HepG2 (cell line): ENCODE measurements around the gene ANO2. TPM values are rescaled to one million over a fixed set of nuclear protein-coding genes. Genes with fewer than 3 reads are reported as not detected.
A peak's percentile ranks its signal among the peaks of the same experiment; 100 is the strongest.

Source experiments
- FOXC1 ChIP-seq: sonication (generic); formaldehyde crosslinking; IDR thresholded peaks from 2 replicates; pipeline ENCODE4 v1.8.0; 2022; ENCODE audit warnings: mild to moderate bottlenecking, missing genetic modification reagents, borderline replicate concordance
- HBP1 ChIP-seq: IDR thresholded peaks from 2 replicates; pipeline ENCODE4 v1.6.1; 2016; ENCODE audit warnings: low read depth, control low read depth
- HHEX ChIP-seq: IDR thresholded peaks from 2 replicates; pipeline ENCODE4 v1.6.1; 2016; ENCODE audit warnings: control low read depth
- KLF9 ChIP-seq: IDR thresholded peaks from 2 replicates; pipeline ENCODE4 v1.6.1; 2016; ENCODE audit warnings: low read depth
- KMT2A ChIP-seq: sonication (generic); formaldehyde crosslinking; IDR thresholded peaks from 2 replicates; pipeline ENCODE4 v1.4.0; 2020; ENCODE audit warnings: missing genetic modification reagents
- NFKB2 ChIP-seq: sonication (generic); formaldehyde crosslinking; IDR thresholded peaks from 2 replicates; pipeline ENCODE4 v1.4.0; 2020; ENCODE audit warnings: missing genetic modification reagents, borderline replicate concordance
- RAD21 ChIP-seq: fragments of 450-650 bp; formaldehyde crosslinking; IDR thresholded peaks from 2 replicates; pipeline ENCODE4 v1.5.0; 2020; ENCODE audit warnings: mild to moderate bottlenecking
- REL ChIP-seq: sonication (generic); formaldehyde crosslinking; conservative IDR thresholded peaks from 2 replicates; pipeline ENCODE4 v1.8.0; 2022; ENCODE audit warnings: mild to moderate bottlenecking, missing genetic modification reagents, moderate library complexity
- SAP130 ChIP-seq: IDR thresholded peaks from 2 replicates; pipeline ENCODE4 v1.6.1; 2016; ENCODE audit warnings: low read depth
- SIX4 ChIP-seq: sonication (generic); formaldehyde crosslinking; IDR thresholded peaks from 2 replicates; pipeline ENCODE4 v1.4.0; 2020; ENCODE audit warnings: missing genetic modification reagents
- TAF1 ChIP-seq: sonication (generic); formaldehyde crosslinking; IDR thresholded peaks from 2 replicates; pipeline ENCODE4 v1.4.0; 2020; ENCODE audit warnings: missing genetic modification reagents
- TGIF2 ChIP-seq: IDR thresholded peaks from 2 replicates; pipeline ENCODE4 v1.6.1; 2016; ENCODE audit warnings: control low read depth, missing compliant biosample characterization
- ZFY ChIP-seq: sonication (generic); formaldehyde crosslinking; IDR thresholded peaks from 2 replicates; pipeline ENCODE4 v1.4.0; 2020; ENCODE audit warnings: missing genetic modification reagents
- ZNF253 ChIP-seq: sonication (generic); formaldehyde crosslinking; IDR thresholded peaks from 2 replicates; pipeline ENCODE4 v1.8.0; 2022; ENCODE audit warnings: mild to moderate bottlenecking, missing genetic modification reagents, borderline replicate concordance
- ZNF274 ChIP-seq: sonication (generic); formaldehyde crosslinking; IDR thresholded peaks from 2 replicates; pipeline ENCODE4 v1.5.1; 2020; ENCODE audit warnings: mild to moderate bottlenecking, missing genetic modification reagents
- ZNF333 ChIP-seq: sonication (generic); formaldehyde crosslinking; IDR thresholded peaks from 2 replicates; pipeline ENCODE4 v1.4.0; 2020; ENCODE audit warnings: mild to moderate bottlenecking, missing genetic modification reagents, borderline replicate concordance
- ZNF432 ChIP-seq: sonication (generic); formaldehyde crosslinking; IDR thresholded peaks from 2 replicates; pipeline ENCODE4 v1.5.0; 2020; ENCODE audit warnings: missing genetic modification reagents, mild to moderate bottlenecking, borderline replicate concordance
- polyA plus RNA-seq, 8 experiments: library from polyadenylated mRNA; depleted of rRNA in 3 of 8; stranded (reverse) in 7 of 8; unstranded in 1 of 8; fragments of >200 nt; fragmentation: Illumina TruSeq in 4 of 8; extraction: Trizol in 4 of 8; gene quantifications; 2 replicates each; pipeline versions ENCODE4 v1.2.1 to v1.2.3, GENCODE V29; 2011 to 2016; ENCODE audit warnings: low read depth in 4 of 8, missing spikeins in 1 of 8, mixed read lengths in 1 of 8; ENCODE audit not compliant: insufficient read depth in 1 of 8
- total RNA-seq, 5 experiments: library from RNA; depleted of rRNA; stranded (reverse); fragments of >200 nt; fragmentation: Illumina TruSeq; extraction: Trizol; gene quantifications; 2 replicates each; pipeline ENCODE4 v1.2.3, GENCODE V29; 2016; ENCODE audit warnings: low read depth in 1 of 5

Gene ANO2
- total and polyA plus RNA-seq, 2 of the 13 experiments (the other 11 are each of a cell fraction or from before 2014, with no cell fraction given) = 0.18 TPM; not detected in 1

DNA sequence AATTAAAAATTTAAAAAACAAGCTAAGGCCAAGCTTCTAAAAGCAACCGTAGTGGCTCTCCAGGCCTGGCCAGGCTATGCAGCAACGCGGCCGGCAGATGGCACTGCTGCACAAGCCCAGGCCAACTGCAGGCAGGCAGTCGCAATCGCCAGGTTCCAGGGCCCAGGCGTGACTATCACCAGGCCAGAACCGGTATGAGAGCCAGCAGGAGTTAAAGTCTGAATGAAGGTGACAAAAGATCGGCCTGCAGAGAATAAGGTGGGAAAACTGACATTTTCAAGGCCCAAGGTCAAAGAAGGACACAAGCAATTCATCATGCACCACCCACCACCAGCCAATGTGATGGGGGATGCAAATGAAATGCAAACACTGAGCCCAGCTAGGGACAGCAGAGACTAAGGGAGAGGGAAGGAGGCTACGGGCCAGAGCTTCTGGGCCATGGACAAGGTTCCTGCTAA is 43.6 kb upstream of the ANO2 start (continued):
- TF ChIP-seq FOXC1 (CRISPR knock-in tag) = no peak
- 0 out of 2 replicates have a peak, but pooled peaks have one; percentile 21 for TF ChIP-seq HBP1 (CRISPR knock-in tag)
- 0 out of 2 replicates have a peak, but pooled peaks have one; percentile 22 for TF ChIP-seq HHEX (CRISPR knock-in tag)
- TF ChIP-seq REL (CRISPR knock-in tag) = no peak
- no peak for TF ChIP-seq KMT2A
- no peak for TF ChIP-seq ZNF253 (CRISPR knock-in tag)
- TF ChIP-seq TAF1 (CRISPR knock-in tag) = no peak
- TF ChIP-seq ZNF274 (CRISPR knock-in tag) = no peak
- TF ChIP-seq RAD21 = peak; percentile 94
- no peak for TF ChIP-seq KLF9 (CRISPR knock-in tag)
- no peak for TF ChIP-seq SIX4 (CRISPR knock-in tag)
- TF ChIP-seq NFKB2 = peak; percentile 47; the same call in 1 of the 2 replicates
- TF ChIP-seq ZNF432 (CRISPR knock-in tag) = no peak
- TF ChIP-seq TGIF2 (CRISPR knock-in tag) = 0 out of 2 replicates have a peak, but pooled peaks have one; percentile 50
- TF ChIP-seq ZNF333 (CRISPR knock-in tag) = no peak
- peak; percentile 20; the same call in 1 of the 2 replicates for TF ChIP-seq SAP130 (CRISPR knock-in tag)
- TF ChIP-seq ZFY = peak; percentile 62
